ENCODE measurements around the gene GH1. TPM values are rescaled to one million over a fixed set of nuclear protein-coding genes. Genes with fewer than 3 reads are reported as not detected.

GH1 gene
- total RNA-seq, 1 donor from 2014 or later = not detected

GRCh38 chr17:63929860-63930766, 11.5 kb upstream of the GH1 start:
- no peaks in the 10 kb centered on the region for H3K9me3 Mint-ChIP-seq (ENCODE audit: low read depth)
- no peaks in the 10 kb centered on the region for H3K36me3 Mint-ChIP-seq (ENCODE audit: low read depth)
- no peak overlapping the region for H3K4me3 Mint-ChIP-seq (ENCODE audit: unreplicated experiment)
- no peaks in the 10 kb centered on the region for H3K4me1 Mint-ChIP-seq (ENCODE audit: low read depth)
- no peak for TF ChIP-seq CTCF (IDR thresholded peaks at IDR 0.05)
- no peak for DNase-seq (ENCODE audit: low spot score)
- no peak overlapping the region for H3K27ac Mint-ChIP-seq (ENCODE audit: unreplicated experiment)
- H3K27me3 Mint-ChIP-seq (ENCODE audit: low read depth) = peaks cover 4% of the 10 kb centered on the region

- no peak overlapping the region for H3K4me3 Mint-ChIP-seq (ENCODE audit: unreplicated experiment)
- TF ChIP-seq CTCF (IDR thresholded peaks at IDR 0.05) = no peak
- no peak overlapping the region for H3K27ac Mint-ChIP-seq (ENCODE audit: unreplicated experiment)
- H3K36me3 Mint-ChIP-seq (ENCODE audit: low read depth) = no peaks in the 10 kb centered on the region
- no peaks in the 10 kb centered on the region for H3K4me1 Mint-ChIP-seq (ENCODE audit: low read depth)
- no peak for DNase-seq (ENCODE audit: low spot score)
- no peaks in the 10 kb centered on the region for H3K9me3 Mint-ChIP-seq (ENCODE audit: low read depth)
- H3K27me3 Mint-ChIP-seq (ENCODE audit: low read depth) = no peaks in the 10 kb centered on the region
Observed at GRCh38 chr17:63928966-63929695, 10.5 kb upstream of the GH1 start.

GRCh38 chr17:63928172-63928666, 9.6 kb upstream of the GH1 start:
- H3K9me3 Mint-ChIP-seq (ENCODE audit: low read depth) = no peaks in the 10 kb centered on the region
- no peak overlapping the region for H3K4me3 Mint-ChIP-seq (ENCODE audit: unreplicated experiment)
- no peaks in the 10 kb centered on the region for H3K27me3 Mint-ChIP-seq (ENCODE audit: low read depth)

GRCh38 chr17:63927464-63928171, 9.0 kb upstream of the GH1 start:
- DNase-seq (ENCODE audit: low spot score) = peak; percentile 43
- Mint-ChIP-seq H3K27ac (ENCODE audit: unreplicated experiment) (no peak overlapping the region), H3K9me3 (ENCODE audit: low read depth) (no peaks in the 10 kb centered on the region), H3K36me3 (ENCODE audit: low read depth) (no peaks in the 10 kb centered on the region), H3K4me3 (ENCODE audit: unreplicated experiment) (no peak overlapping the region), H3K4me1 (ENCODE audit: low read depth) (no peaks in the 10 kb centered on the region), H3K27me3 (ENCODE audit: low read depth) (no peaks in the 10 kb centered on the region)
- TF ChIP-seq CTCF (IDR thresholded peaks at IDR 0.05) = no peak

More at GRCh38 chr17:63928172-63928666, 9.6 kb upstream of the GH1 start:
- no peak for DNase-seq (ENCODE audit: low spot score)
- Mint-ChIP-seq H3K36me3 (ENCODE audit: low read depth) (no peaks in the 10 kb centered on the region), H3K4me1 (ENCODE audit: low read depth) (no peaks in the 10 kb centered on the region), H3K27ac (ENCODE audit: unreplicated experiment) (no peak overlapping the region)
- no peak for TF ChIP-seq CTCF (IDR thresholded peaks at IDR 0.05)

- no peaks in the 10 kb centered on the region for H3K9me3 Mint-ChIP-seq (ENCODE audit: low read depth)
- no peak overlapping the region for H3K27ac Mint-ChIP-seq (ENCODE audit: unreplicated experiment)
- no peak for TF ChIP-seq CTCF (IDR thresholded peaks at IDR 0.05)
- H3K4me1 Mint-ChIP-seq (ENCODE audit: low read depth) = no peaks in the 10 kb centered on the region
- H3K36me3 Mint-ChIP-seq (ENCODE audit: low read depth) = no peaks in the 10 kb centered on the region
- H3K4me3 Mint-ChIP-seq (ENCODE audit: unreplicated experiment) = no peak overlapping the region
- H3K27me3 Mint-ChIP-seq (ENCODE audit: low read depth) = peaks cover 3% of the 10 kb centered on the region
- no peak for DNase-seq (ENCODE audit: low spot score)
Observed at GRCh38 chr17:63926164-63926563, 7.5 kb upstream of the GH1 start.
